Inflammatory macrophage treated with lipopolysaccharide for 4 hours (primary cell): ENCODE measurements around the gene COA8.
"Not testable (repeated sequence)": the region's sequence is repeated elsewhere in the genome, so short reads cannot be mapped to it uniquely, and the experiment has no call there.

Experiments used
- DNase-seq: peaks from one replicate; pipeline ENCODE4 v3.0.0-alpha.2; 2020

COA8 gene

DNA sequence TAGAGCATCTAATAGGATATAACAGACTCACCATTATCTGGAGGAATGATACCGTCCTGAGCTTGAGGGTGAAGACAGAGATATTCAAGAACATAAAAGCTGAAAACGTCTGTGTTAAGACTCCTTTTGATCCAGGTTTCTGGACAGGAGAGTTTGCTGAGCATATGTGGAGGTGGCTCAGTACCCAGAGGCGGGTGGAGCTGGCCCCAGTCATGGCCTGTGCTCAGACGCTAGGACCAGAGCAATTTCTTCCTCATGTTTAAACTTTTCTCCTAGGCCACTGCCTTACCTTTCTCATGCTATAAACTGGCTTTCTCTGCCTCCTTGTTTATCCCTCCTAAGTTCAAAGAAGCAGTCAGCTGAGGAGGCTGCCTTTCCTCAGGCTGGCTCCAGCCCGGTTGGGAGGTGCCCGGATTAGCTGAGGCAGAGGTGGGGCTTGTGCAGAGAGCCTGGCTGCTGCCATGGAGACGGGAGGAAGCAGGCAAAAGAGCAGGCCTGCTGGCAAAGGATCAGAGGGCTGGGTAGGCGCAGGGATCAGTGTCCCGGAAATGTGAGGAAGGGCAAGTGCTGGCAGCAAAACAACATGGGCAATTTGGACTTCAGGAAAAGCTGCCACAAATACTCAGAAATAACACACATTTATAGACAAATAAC lies 13.7 kb downstream of the COA8 start:
- DNase-seq = no peak

DNA sequence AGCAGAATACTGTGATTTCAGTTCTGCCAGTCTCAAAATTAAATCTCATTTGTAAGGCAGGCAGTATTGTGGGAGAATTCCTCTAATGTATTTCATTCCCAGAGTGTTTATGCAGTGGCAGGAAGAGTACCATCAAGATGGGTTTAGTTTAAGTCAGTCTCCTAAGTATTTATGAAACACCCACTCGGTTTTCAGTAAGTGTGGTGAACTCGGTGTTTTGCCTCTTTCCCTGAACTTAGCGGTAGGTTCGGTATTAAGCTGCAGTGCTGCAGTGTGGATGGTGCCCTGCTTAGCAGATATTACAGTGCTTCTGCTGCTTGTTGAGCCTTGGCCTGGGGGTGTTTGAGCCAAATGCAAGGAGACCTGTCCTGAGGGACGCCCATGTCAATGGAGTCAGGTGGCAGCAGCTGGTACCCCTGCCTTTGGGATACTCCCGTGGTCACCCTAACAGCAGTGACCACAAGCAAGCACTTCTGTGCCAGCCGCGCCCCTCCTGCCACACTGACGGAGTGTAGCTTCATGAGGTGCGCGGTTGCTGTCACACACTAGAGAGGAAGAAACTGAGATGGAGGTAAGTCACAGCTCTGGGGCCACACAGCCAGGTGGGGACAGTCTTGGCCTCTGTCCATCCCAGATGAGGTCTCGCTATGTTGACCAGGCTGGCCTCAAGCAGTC lies 15.8 kb downstream of the COA8 start:
- no peak for DNase-seq

DNA sequence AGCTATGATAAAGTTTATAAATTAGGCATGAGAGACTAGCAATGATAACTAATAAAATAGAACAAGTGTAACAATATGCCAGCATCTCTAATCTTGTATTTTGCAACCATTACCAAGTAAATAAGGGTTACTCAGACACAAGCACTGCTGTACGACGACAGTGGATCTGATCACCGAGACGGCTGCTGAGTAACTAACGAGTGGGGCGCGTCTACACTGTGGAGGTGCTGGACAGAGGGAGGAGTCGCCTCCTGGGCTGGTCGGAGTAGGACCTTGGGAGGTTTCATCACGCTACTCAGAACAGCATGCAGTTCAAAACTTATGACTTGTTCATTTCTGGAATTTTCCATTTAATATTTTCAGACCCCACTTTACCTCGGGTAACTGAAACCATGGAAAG lies 18.4 kb downstream of the COA8 start:
- DNase-seq = no peak

DNA sequence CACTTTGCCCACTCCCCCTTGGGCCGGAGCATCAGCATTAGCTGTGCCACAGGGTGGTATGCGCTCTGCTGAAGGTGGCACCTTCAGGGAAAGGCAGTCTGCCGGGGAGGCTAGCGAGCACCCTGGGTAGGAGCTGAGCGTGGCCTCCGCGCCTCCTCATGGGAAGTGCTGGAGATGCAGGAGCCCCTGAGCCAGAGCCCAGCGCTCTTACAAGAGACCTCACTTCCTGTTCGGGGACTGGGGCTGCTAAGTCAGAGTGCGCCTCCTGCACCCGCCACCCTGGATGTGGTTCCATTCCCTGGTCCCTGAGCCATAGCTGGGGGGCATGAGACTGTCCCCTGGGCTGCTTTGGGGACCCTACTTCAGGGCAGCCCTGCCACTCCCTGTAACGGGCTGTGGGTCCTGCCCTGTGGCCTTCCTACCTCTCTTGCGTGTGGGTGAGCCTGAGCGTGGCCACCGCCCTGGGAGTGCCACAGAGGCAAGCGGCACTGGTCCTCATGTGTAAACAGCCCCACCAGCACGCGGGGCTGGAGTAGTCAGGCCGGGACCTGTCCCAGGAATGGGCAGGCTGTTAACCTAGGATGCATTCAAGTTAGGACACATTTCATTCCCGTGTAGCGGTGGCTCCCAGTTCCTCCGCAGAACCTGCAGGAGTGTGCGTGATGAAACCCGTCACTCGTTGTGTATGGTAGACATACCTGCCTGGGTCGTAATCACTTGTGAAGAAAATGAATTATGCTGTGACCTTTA lies 19.4 kb downstream of the COA8 start:
- DNase-seq = no peak

DNA sequence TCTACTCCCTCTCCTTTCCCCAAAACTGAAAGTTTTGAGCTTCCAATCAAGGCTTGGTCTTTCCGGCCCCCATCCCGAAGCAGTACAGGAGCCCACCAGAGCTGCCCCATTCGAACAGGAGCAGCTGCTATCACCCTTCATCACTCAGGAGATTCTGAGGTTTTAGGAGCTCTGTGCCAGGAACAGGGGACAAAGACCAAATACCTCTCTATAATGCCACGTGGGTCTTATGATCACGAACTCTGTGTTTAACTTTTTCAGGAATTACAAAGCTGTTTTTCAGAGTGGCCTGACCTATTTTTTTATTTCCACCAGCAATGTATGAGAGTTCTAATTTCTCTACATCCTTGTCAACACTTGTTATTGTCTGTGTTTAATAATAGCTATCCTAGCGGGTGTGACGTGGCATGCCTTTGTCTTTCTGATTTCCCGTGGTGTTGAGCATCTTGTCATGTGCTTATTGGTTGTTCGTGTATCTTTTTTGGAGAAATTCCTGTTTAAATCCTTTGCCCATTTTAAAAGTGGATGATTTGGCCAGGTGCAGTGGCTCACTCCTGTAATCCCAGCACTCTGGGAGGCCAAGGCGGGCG lies 21.7 kb downstream of the COA8 start:
- no peak for DNase-seq

- peak; percentile 53 for DNase-seq
These were observed 30.8 kb downstream of the COA8 start for GRCh38 chr14:103593577-103593976.

DNA sequence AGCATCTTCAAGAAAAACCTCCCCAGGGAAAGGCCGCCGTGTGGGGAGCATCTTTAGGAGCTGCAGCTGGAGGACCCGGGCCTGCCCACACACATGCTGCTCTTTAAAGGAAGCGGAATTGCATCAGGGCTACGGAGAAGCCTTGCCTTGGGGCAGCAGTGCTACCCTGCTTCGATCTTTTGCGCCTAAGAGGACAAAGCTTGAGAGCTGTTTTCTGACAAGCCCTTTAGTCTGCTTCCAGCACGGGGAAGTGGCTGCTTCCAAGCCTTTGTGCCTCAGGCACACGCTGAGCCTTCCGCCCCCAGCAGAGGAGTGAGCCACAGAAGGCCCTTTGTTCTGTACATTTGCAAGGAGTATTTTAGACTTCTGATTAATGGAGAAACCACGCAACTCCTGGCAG lies 31.5 kb downstream of the COA8 start:
- DNase-seq = peak; percentile 6

DNA sequence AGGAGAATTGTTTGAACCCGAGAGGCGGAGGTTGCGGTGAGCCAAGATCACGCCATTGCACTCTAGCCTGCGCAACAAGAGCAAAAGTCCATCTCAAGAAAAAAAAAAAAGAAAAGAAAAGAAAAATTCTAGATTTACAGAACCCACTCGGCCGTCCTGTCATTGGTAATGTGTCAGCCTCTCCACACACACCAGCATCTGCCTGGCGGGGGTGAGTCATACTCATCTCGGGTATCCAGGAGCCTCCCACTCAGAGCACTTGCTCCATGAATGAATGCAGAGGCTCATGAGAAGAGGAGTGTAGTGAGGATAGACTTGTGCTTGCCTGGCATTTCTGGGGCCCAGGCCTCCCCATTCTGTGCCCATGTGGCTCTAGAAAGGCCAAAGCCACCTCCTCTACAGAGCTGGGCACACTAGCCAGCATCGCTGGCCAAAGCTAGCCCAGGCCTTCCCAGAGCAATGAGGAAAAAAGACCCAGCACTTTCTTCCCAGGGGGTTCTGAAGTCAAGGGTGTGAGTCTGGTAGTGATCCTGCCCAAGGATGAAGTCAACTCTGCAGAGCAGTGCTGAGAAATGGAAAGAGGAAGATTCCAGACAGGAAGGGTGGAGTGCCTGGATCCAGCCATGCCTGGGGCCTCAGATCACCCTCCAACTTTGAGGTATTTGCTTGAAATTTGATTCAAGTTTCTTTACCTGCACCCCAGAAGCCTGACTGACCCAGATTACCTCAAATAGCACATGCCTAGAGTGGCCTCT lies 35.0 kb downstream of the COA8 start:
- DNase-seq = peak; percentile 42

DNA sequence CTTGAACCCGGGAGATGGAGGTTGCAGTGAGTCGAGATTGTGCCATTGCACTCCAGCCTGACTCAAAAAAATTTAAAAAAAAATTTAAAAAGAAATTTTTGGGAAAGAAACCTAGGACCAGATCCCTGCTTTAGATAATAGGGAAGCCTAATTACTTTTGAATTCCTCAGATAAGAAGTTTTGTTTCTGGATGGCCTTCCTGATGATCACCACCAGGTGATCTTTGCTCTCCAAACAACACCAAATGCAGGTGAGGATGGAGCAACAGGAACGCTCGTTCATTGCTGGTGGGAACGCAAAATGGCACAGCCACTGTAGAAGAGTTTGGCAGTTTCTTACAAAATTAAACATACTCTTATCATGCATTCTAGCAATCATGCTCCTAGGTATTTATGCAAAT lies 37.7 kb downstream of the COA8 start:
- DNase-seq = no peak

DNA sequence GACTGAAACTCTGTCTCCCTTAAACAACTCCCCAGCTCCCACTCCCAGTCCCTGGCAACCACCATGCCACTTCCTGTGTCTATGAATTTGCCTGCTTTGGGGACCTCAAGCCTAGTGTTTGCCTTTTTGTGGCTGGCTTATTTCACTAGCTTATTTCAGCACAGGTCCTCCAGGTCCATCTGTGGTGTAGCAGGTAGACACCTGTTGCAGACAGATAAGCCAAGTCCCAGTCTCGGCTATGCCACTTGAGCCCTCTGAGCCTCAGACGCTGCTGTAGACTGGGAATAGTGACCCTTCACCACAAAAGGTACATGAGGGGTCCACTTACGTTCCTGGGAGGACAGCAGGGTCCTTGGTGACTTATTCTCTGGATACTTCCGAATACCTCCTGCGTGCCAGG lies 41.9 kb downstream of the COA8 start:
- DNase-seq = no peak

DNA sequence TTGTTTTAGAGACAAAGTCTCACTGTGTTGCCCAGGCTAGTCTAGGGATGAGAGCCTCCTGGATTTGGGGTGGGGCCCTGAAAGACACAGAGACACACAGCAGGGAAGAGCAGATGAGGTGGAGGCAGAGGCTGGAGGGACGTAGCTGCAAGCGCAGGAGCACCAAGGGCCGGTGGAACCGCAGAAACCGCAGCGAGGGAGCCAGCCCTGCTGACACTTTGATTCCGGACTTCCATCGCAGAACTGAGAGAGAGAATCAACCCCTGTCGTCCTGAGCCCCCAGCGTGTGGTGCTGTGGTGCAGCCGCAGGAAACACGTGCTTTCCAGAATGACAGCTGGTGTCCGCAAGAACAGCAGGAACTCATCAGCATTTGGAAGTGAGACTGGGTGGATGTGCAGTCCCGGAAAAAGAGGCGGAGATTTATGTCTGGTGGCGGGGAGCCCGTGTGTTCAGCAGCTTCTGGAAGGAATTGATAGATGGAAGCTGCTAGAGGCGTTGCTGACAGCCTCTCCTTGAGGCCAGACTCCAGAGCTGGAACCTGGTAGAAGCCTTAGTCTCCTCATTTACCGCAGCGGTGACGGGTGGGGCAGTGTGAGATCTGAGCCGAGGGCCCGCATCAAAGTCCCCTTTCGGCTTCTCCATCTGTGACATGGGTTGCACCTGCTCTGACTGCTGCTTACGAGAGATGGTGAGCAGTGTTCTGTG lies 44.4 kb downstream of the COA8 start:
- DNase-seq = peak; percentile 68

GRCh38 chr14:103607822-103608221 lies 45.1 kb downstream of the COA8 start:
- DNase-seq = no peak

DNA sequence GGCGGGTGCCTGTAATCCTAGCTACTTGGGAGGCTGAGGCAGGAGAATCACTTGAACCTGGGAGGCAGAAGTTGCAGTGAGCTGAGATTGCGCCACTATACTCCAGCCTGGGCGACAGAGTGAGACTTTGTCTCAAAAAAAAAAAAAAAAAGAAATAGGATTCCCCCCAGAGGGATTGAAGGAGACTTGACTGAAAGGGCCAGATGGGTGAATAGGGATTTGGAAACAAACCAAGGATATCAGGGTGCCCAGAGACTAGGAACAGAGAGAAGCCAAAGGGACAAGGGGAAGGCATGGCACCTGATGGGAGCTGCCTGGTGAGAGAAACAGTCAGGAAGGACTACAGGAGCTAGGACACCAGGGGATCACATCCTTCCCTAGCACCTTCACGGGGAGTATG lies 46.3 kb downstream of the COA8 start:
- not testable (repeated sequence) for DNase-seq

DNA sequence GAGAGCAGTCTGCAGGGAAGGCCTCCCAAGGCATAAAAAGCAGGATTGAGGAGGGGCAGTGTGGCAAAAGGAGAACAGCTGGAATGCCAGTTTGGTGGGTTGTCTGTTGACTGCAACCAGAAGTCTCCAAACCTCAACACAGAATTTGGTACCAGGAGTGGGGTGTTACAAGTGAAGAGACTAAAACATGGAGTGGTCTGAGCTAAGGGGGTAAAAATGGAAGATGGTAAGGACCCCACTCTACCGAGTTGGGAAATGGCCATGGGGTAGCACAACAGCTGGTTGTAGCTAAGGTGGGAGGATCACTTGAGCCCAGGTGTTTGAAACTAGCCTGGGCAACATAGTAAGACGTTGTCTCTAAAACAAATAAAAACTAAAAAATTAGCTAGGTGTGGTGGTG lies 48.5 kb downstream of the COA8 start:
- DNase-seq = no peak

DNA sequence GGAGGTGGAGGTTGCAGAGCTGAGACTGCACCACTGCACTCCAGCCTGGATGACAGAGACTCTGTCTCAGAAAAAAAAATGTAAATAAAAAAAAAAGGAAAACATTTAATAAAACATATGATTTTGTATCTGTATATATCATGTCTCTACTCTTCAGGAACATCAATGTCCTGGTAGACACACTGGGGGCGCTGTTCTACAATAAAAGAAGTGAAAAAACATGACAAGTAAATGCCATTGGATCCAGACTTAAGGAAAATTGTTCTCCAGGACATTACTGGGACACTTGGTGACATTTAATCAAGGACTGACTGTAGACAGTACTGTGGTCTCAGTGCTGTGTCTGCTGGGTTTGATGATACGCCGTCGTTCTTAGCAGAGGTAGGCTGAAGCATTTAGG lies 50.8 kb downstream of the COA8 start:
- peak; percentile 26 for DNase-seq

DNA sequence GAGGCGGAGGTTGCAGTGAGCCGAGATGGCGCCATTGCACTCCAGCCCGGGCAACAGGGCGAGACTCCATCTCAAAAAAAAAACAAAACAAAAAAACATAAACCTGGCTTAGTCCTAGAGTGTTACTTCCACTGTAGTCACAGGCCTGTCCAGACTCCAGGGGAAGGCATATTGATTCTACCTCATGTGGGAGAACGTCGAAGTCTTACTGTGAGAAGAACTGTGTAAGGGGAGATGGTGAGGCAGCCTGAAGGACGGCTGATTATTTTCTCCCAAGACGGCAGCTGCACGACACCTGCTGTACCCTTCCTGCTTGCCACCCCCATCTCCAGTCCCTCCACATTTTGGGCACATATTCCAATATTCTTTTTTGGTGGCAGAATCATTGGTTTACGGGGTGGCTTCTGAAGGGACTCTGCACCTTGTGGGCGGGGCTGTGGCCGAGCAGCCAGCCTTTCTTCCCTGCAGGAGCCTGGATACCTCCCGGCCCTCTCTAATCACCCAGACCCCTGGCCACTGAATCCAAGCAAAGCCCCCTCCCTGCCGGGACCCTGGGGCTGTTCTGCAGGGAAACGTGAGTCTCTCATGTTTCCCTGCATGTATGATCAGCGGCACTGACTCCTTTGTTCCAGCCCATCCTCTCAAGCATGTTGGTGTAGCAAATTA lies 54.0 kb downstream of the COA8 start:
- no peak for DNase-seq

- peak; percentile 51 for DNase-seq
These were observed 56.3 kb downstream of the COA8 start for GRCh38 chr14:103619057-103619456.

GRCh38 chr14:103621860-103622259 lies 59.1 kb downstream of the COA8 start:
- no peak for DNase-seq

DNA sequence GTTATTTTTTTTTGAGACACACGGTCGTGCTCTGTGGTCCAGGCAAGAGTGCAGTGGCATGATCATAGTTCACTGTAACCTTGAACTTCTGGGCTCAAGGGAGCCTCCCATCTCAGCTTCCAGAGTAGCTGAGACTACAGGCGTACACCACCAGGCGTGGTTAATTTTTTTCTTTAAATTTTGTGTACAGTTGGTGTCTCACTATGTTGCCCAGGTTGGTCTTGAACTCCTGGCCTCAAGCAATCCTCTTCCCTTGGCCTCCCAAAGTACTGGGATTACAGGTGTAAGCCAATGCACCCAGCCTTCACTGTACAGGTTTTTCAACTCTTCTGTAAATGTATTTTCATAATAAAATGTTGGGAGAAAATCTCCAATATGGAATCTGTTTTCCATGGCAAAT lies 60.5 kb downstream of the COA8 start:
- no peak for DNase-seq

GRCh38 chr14:103623883-103624482 lies 61.2 kb downstream of the COA8 start:
- no peak for DNase-seq

DNA sequence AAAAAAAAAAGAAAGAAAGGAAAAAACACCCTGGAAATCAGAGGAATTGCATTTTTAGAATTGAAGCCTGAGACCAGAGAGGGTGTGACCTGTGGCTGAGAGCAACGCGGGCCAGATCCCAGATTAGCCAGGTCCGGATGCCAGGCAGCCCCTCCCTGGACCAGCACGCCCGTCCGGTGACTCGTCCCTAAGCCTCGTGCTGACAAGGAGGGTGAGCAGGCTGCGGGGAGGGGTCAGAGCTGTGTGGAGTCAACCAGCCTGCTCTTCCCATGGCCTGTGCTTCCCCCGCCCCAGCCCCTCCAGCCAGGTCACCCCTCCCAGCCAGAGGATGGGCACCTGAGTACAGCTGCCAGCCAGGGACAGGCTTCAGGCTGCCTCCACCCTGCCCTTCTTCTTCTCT lies 62.1 kb downstream of the COA8 start:
- DNase-seq = no peak
